BE2C (cell line): ENCODE results near the gene EMID1.

Source experiments
- DNase-seq: peaks from one replicate; pipeline ENCODE4 v3.0.0-alpha.2; 2020
- H3K27me3 ChIP-seq: fragments of 250-450 bp; sonication (Bioruptor Pico); 2 replicates; pipeline ENCODE4 v1.5.1; 2020; ENCODE audit warnings: mild to moderate bottlenecking
- H3K36me3 ChIP-seq: fragments of 250-450 bp; sonication (Bioruptor Pico); 2 replicates; pipeline ENCODE4 v1.5.1; 2020; ENCODE audit warnings: mild to moderate bottlenecking
- H3K4me1 ChIP-seq: fragments of 250-450 bp; sonication (Bioruptor Pico); 2 replicates; pipeline ENCODE4 v1.5.1; 2020
- H3K4me3 ChIP-seq: 2 replicates; pipeline ENCODE4 v1.5.1; 2011; ENCODE audit warnings: low read depth, low read length
- H3K9me3 ChIP-seq: fragments of 250-450 bp; sonication (Bioruptor Pico); 2 replicates; pipeline ENCODE4 v1.5.1; 2020
- CTCF ChIP-seq: IDR thresholded peaks from 2 replicates; pipeline ENCODE4 v1.5.1; 2012; ENCODE audit warnings: mild to moderate bottlenecking, low read depth, low read length

Gene EMID1

GRCh38 chr22:29207562-29208501, 2.1 kb downstream of the EMID1 start:
- Histone ChIP-seq H3K27me3 (peaks cover 11% of the 10 kb centered on the region), H3K4me1 (no peaks in the 10 kb centered on the region), H3K9me3 (no peaks in the 10 kb centered on the region), H3K4me3 (no peak overlapping the region), H3K36me3 (no peaks in the 10 kb centered on the region)
- no peak for TF ChIP-seq CTCF
- no peak for DNase-seq

GRCh38 chr22:29208502-29208862, 2.8 kb downstream of the EMID1 start:
- no peak overlapping the region for H3K4me3 ChIP-seq
- H3K9me3 ChIP-seq: no peaks in the 10 kb centered on the region
- H3K4me1 ChIP-seq: no peaks in the 10 kb centered on the region
- peaks cover 11% of the 10 kb centered on the region for H3K27me3 ChIP-seq
- no peak for DNase-seq
- TF ChIP-seq CTCF: no peak; the same call in 1 of the 2 replicates
- no peaks in the 10 kb centered on the region for H3K36me3 ChIP-seq

- TF ChIP-seq CTCF: no peak
- Histone ChIP-seq H3K4me3 (no peak overlapping the region), H3K4me1 (no peaks in the 10 kb centered on the region), H3K27me3 (peaks cover 11% of the 10 kb centered on the region), H3K9me3 (no peaks in the 10 kb centered on the region), H3K36me3 (no peaks in the 10 kb centered on the region)
- DNase-seq: peak; percentile 92
Measured at GRCh38 chr22:29208879-29209623, 3.4 kb downstream of the EMID1 start.

GRCh38 chr22:29209624-29209929, 3.9 kb downstream of the EMID1 start:
- no peak for DNase-seq
- H3K4me3 ChIP-seq: no peak overlapping the region
- no peaks in the 10 kb centered on the region for H3K9me3 ChIP-seq
- no peaks in the 10 kb centered on the region for H3K36me3 ChIP-seq
- no peaks in the 10 kb centered on the region for H3K4me1 ChIP-seq
- TF ChIP-seq CTCF: no peak
- H3K27me3 ChIP-seq: peaks cover 11% of the 10 kb centered on the region

GRCh38 chr22:29211066-29211465, 5.4 kb downstream of the EMID1 start:
- peaks cover 9% of the 10 kb centered on the region for H3K27me3 ChIP-seq
- H3K9me3 ChIP-seq: no peaks in the 10 kb centered on the region
- H3K36me3 ChIP-seq: no peaks in the 10 kb centered on the region
- H3K4me3 ChIP-seq: no peak overlapping the region
- H3K4me1 ChIP-seq: no peaks in the 10 kb centered on the region
- no peak for TF ChIP-seq CTCF
- no peak for DNase-seq

- H3K4me1 ChIP-seq: no peaks in the 10 kb centered on the region
- no peaks in the 10 kb centered on the region for H3K9me3 ChIP-seq
- no peaks in the 10 kb centered on the region for H3K36me3 ChIP-seq
- TF ChIP-seq CTCF: no peak
- peaks cover 5% of the 10 kb centered on the region for H3K27me3 ChIP-seq
- no peak for DNase-seq
- H3K4me3 ChIP-seq: no peak overlapping the region
Measured at GRCh38 chr22:29211466-29211865, 5.8 kb downstream of the EMID1 start.
